Measurements from ENCODE around the gene SLC1A2.

Gene SLC1A2

GRCh38 chr11:35355102-35355749, 64.1 kb downstream of the SLC1A2 start:
- TF ChIP-seq SNAI2 (CRISPR knock-in tag; IDR thresholded peaks at IDR 0.05) (no peak), OSR1 (CRISPR knock-in tag; IDR thresholded peaks at IDR 0.05) (no peak), ZFP30 (CRISPR knock-in tag; IDR thresholded peaks at IDR 0.05) (no peak), ZNF8 (CRISPR knock-in tag; IDR thresholded peaks at IDR 0.05) (no peak), ZC3H10 (CRISPR knock-in tag; IDR thresholded peaks at IDR 0.05) (no peak), BACH2 (CRISPR knock-in tag; IDR thresholded peaks at IDR 0.05; ENCODE audit: borderline replicate concordance) (no peak), GLIS3 (CRISPR knock-in tag; IDR thresholded peaks at IDR 0.05) (no peak), RARB (CRISPR knock-in tag; IDR thresholded peaks at IDR 0.05) (no peak), ARNTL (CRISPR knock-in tag; IDR thresholded peaks at IDR 0.05; ENCODE audit: borderline replicate concordance, low read depth) (no peak), ISL1 (CRISPR knock-in tag; IDR thresholded peaks at IDR 0.05) (no peak), ZFP3 (CRISPR knock-in tag; IDR thresholded peaks at IDR 0.05) (no peak), ESRRG (CRISPR knock-in tag; IDR thresholded peaks at IDR 0.05) (no peak), POU6F1 (CRISPR knock-in tag; IDR thresholded peaks at IDR 0.05; ENCODE audit: borderline replicate concordance, low read depth) (no peak), PATZ1 (CRISPR knock-in tag; IDR thresholded peaks at IDR 0.05; ENCODE audit: borderline replicate concordance) (no peak), TOX (CRISPR knock-in tag; IDR thresholded peaks at IDR 0.05; ENCODE audit: borderline replicate concordance) (no peak)
- TF ChIP-seq, protein P1, sequence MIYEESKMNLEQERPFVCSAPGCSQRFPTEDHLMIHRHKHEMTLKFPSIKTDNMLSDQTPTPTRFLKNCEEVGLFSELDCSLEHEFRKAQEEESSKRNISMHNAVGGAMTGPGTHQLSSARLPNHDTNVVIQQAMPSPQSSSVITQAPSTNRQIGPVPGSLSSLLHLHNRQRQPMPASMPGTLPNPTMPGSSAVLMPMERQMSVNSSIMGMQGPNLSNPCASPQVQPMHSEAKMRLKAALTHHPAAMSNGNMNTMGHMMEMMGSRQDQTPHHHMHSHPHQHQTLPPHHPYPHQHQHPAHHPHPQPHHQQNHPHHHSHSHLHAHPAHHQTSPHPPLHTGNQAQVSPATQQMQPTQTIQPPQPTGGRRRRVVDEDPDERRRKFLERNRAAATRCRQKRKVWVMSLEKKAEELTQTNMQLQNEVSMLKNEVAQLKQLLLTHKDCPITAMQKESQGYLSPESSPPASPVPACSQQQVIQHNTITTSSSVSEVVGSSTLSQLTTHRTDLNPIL (CRISPR knock-in tag; IDR thresholded peaks at IDR 0.05; ENCODE audit: low read depth) = no peak
- TF ChIP-seq, protein P2, sequence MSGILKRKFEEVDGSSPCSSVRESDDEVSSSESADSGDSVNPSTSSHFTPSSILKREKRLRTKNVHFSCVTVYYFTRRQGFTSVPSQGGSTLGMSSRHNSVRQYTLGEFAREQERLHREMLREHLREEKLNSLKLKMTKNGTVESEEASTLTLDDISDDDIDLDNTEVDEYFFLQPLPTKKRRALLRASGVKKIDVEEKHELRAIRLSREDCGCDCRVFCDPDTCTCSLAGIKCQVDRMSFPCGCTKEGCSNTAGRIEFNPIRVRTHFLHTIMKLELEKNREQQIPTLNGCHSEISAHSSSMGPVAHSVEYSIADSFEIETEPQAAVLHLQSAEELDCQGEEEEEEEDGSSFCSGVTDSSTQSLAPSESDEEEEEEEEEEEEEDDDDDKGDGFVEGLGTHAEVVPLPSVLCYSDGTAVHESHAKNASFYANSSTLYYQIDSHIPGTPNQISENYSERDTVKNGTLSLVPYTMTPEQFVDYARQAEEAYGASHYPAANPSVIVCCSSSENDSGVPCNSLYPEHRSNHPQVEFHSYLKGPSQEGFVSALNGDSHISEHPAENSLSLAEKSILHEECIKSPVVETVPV (CRISPR knock-in tag; IDR thresholded peaks at IDR 0.05) = no peak
- ATAC-seq = no peak

- no peak for ATAC-seq
These were observed 64.7 kb downstream of the SLC1A2 start for GRCh38 chr11:35354644-35355043.

GRCh38 chr11:35352077-35352888, 67.1 kb downstream of the SLC1A2 start:
- no peak for TF ChIP-seq ZNF565 (CRISPR knock-in tag; conservative IDR thresholded peaks at IDR 0.05; ENCODE audit: low read depth)
- no peak for TF ChIP-seq OSR1 (CRISPR knock-in tag; IDR thresholded peaks at IDR 0.05)
- TF ChIP-seq ZNF8 (CRISPR knock-in tag; IDR thresholded peaks at IDR 0.05) = no peak
- TF ChIP-seq PATZ1 (CRISPR knock-in tag; IDR thresholded peaks at IDR 0.05; ENCODE audit: borderline replicate concordance) = no peak
- no peak for TF ChIP-seq PPARA (CRISPR knock-in tag; IDR thresholded peaks at IDR 0.05; ENCODE audit: borderline replicate concordance)
- TF ChIP-seq TCF4 (CRISPR knock-in tag; IDR thresholded peaks at IDR 0.05; ENCODE audit: borderline replicate concordance) = no peak
- no peak for TF ChIP-seq ZFP30 (CRISPR knock-in tag; IDR thresholded peaks at IDR 0.05)
- peak; percentile 67 for ATAC-seq

More at GRCh38 chr11:35354644-35355043, 64.7 kb downstream of the SLC1A2 start:
- no peak for TF ChIP-seq SNAI2 (CRISPR knock-in tag; IDR thresholded peaks at IDR 0.05)

Measured in SK-N-SH treated with all-trans-retinoic acid at 6 μM for 48 hours (cell line).